ENCODE measurements around the gene CHST8.

Gene CHST8

GRCh38 chr19:33734913-33735312, 113.2 kb downstream of the CHST8 start:
- Histone ChIP-seq H3K4me3 (ENCODE audit: low read length in 2 of 2) (no peak overlapping the region), H3K9ac (ENCODE audit: low read depth in 1 of 2, low read length in 2 of 2) (no peak overlapping the region), H3K27ac (ENCODE audit: low read depth in 2 of 2, low read length in 2 of 2) (no peak overlapping the region), H3K27me3 (ENCODE audit: control insufficient read depth in 2 of 2, insufficient read depth in 2 of 2, low read length in 2 of 2) (no peaks in the 10 kb centered on the region), H3K4me1 (ENCODE audit: control insufficient read depth in 2 of 2, insufficient read depth in 2 of 2, low read length in 2 of 2) (no peaks in the 10 kb centered on the region), H3K36me3 (ENCODE audit: control insufficient read depth in 2 of 2, insufficient read depth in 2 of 2, low read length in 2 of 2) (no peaks in the 10 kb centered on the region), H3K9me3 (ENCODE audit: control insufficient read depth in 2 of 2, low read length in 2 of 2) (no peaks in the 10 kb centered on the region)

GRCh38 chr19:33736158-33736557, 114.4 kb downstream of the CHST8 start:
- no peaks in the 10 kb centered on the region for H3K27me3 ChIP-seq (ENCODE audit: control insufficient read depth in 2 of 2, insufficient read depth in 2 of 2, low read length in 2 of 2)
- H3K36me3 ChIP-seq (ENCODE audit: control insufficient read depth in 2 of 2, insufficient read depth in 2 of 2, low read length in 2 of 2), result no peaks in the 10 kb centered on the region
- no peak overlapping the region for H3K9ac ChIP-seq (ENCODE audit: low read depth in 1 of 2, low read length in 2 of 2)

GRCh38 chr19:33736787-33737186, 115.0 kb downstream of the CHST8 start:
- H3K9me3 ChIP-seq (ENCODE audit: control insufficient read depth in 2 of 2, low read length in 2 of 2), result no peaks in the 10 kb centered on the region
- H3K36me3 ChIP-seq (ENCODE audit: control insufficient read depth in 2 of 2, insufficient read depth in 2 of 2, low read length in 2 of 2), result no peaks in the 10 kb centered on the region
- no peaks in the 10 kb centered on the region for H3K27me3 ChIP-seq (ENCODE audit: control insufficient read depth in 2 of 2, insufficient read depth in 2 of 2, low read length in 2 of 2)
- no peak overlapping the region for H3K9ac ChIP-seq (ENCODE audit: low read depth in 1 of 2, low read length in 2 of 2)
- no peak overlapping the region for H3K4me3 ChIP-seq (ENCODE audit: low read length in 2 of 2)
- no peaks in the 10 kb centered on the region for H3K4me1 ChIP-seq (ENCODE audit: control insufficient read depth in 2 of 2, insufficient read depth in 2 of 2, low read length in 2 of 2)
- H3K27ac ChIP-seq (ENCODE audit: low read depth in 2 of 2, low read length in 2 of 2), result no peak overlapping the region

More at GRCh38 chr19:33736158-33736557, 114.4 kb downstream of the CHST8 start:
- Histone ChIP-seq H3K27ac (ENCODE audit: low read depth in 2 of 2, low read length in 2 of 2) (no peak overlapping the region), H3K9me3 (ENCODE audit: control insufficient read depth in 2 of 2, low read length in 2 of 2) (no peaks in the 10 kb centered on the region), H3K4me3 (ENCODE audit: low read length in 2 of 2) (no peak overlapping the region), H3K4me1 (ENCODE audit: control insufficient read depth in 2 of 2, insufficient read depth in 2 of 2, low read length in 2 of 2) (no peaks in the 10 kb centered on the region)

GRCh38 chr19:33737681-33738371, 116.1 kb downstream of the CHST8 start:
- Histone ChIP-seq H3K27ac (ENCODE audit: low read depth in 2 of 2, low read length in 2 of 2) (no peak overlapping the region), H3K9ac (ENCODE audit: low read depth in 1 of 2, low read length in 2 of 2) (no peak overlapping the region), H3K27me3 (ENCODE audit: control insufficient read depth in 2 of 2, insufficient read depth in 2 of 2, low read length in 2 of 2) (no peaks in the 10 kb centered on the region), H3K9me3 (ENCODE audit: control insufficient read depth in 2 of 2, low read length in 2 of 2) (no peaks in the 10 kb centered on the region), H3K4me1 (ENCODE audit: control insufficient read depth in 2 of 2, insufficient read depth in 2 of 2, low read length in 2 of 2) (no peaks in the 10 kb centered on the region), H3K4me3 (ENCODE audit: low read length in 2 of 2) (no peak overlapping the region), H3K36me3 (ENCODE audit: control insufficient read depth in 2 of 2, insufficient read depth in 2 of 2, low read length in 2 of 2) (no peaks in the 10 kb centered on the region)

- H3K27ac ChIP-seq (ENCODE audit: low read depth in 2 of 2, low read length in 2 of 2), result no peak overlapping the region
- H3K27me3 ChIP-seq (ENCODE audit: control insufficient read depth in 2 of 2, insufficient read depth in 2 of 2, low read length in 2 of 2), result no peaks in the 10 kb centered on the region
- no peaks in the 10 kb centered on the region for H3K9me3 ChIP-seq (ENCODE audit: control insufficient read depth in 2 of 2, low read length in 2 of 2)
- no peak overlapping the region for H3K4me3 ChIP-seq (ENCODE audit: low read length in 2 of 2)
- H3K4me1 ChIP-seq (ENCODE audit: control insufficient read depth in 2 of 2, insufficient read depth in 2 of 2, low read length in 2 of 2), result no peaks in the 10 kb centered on the region
- no peaks in the 10 kb centered on the region for H3K36me3 ChIP-seq (ENCODE audit: control insufficient read depth in 2 of 2, insufficient read depth in 2 of 2, low read length in 2 of 2)
- no peak overlapping the region for H3K9ac ChIP-seq (ENCODE audit: low read depth in 1 of 2, low read length in 2 of 2)
Observed at GRCh38 chr19:33740811-33741396, 119.2 kb downstream of the CHST8 start.

- H3K4me3 ChIP-seq (ENCODE audit: low read length in 2 of 2), result no peak overlapping the region
- no peak overlapping the region for H3K9ac ChIP-seq (ENCODE audit: low read depth in 1 of 2, low read length in 2 of 2)
- H3K27me3 ChIP-seq (ENCODE audit: control insufficient read depth in 2 of 2, insufficient read depth in 2 of 2, low read length in 2 of 2), result no peaks in the 10 kb centered on the region
- H3K36me3 ChIP-seq (ENCODE audit: control insufficient read depth in 2 of 2, insufficient read depth in 2 of 2, low read length in 2 of 2), result no peaks in the 10 kb centered on the region
- H3K4me1 ChIP-seq (ENCODE audit: control insufficient read depth in 2 of 2, insufficient read depth in 2 of 2, low read length in 2 of 2), result no peaks in the 10 kb centered on the region
- no peak overlapping the region for H3K27ac ChIP-seq (ENCODE audit: low read depth in 2 of 2, low read length in 2 of 2)
- H3K9me3 ChIP-seq (ENCODE audit: control insufficient read depth in 2 of 2, low read length in 2 of 2), result no peaks in the 10 kb centered on the region
Observed at GRCh38 chr19:33745297-33745696, 123.5 kb downstream of the CHST8 start.

GRCh38 chr19:33746159-33746558, 124.4 kb downstream of the CHST8 start:
- Histone ChIP-seq H3K27ac (ENCODE audit: low read depth in 2 of 2, low read length in 2 of 2) (no peak overlapping the region), H3K9me3 (ENCODE audit: control insufficient read depth in 2 of 2, low read length in 2 of 2) (no peaks in the 10 kb centered on the region), H3K4me3 (ENCODE audit: low read length in 2 of 2) (no peak overlapping the region), H3K4me1 (ENCODE audit: control insufficient read depth in 2 of 2, insufficient read depth in 2 of 2, low read length in 2 of 2) (no peaks in the 10 kb centered on the region), H3K27me3 (ENCODE audit: control insufficient read depth in 2 of 2, insufficient read depth in 2 of 2, low read length in 2 of 2) (no peaks in the 10 kb centered on the region), H3K36me3 (ENCODE audit: control insufficient read depth in 2 of 2, insufficient read depth in 2 of 2, low read length in 2 of 2) (no peaks in the 10 kb centered on the region), H3K9ac (ENCODE audit: low read depth in 1 of 2, low read length in 2 of 2) (no peak overlapping the region)

- no peaks in the 10 kb centered on the region for H3K36me3 ChIP-seq (ENCODE audit: control insufficient read depth in 2 of 2, insufficient read depth in 2 of 2, low read length in 2 of 2)
- no peak overlapping the region for H3K4me3 ChIP-seq (ENCODE audit: low read length in 2 of 2)
- no peak overlapping the region for H3K27ac ChIP-seq (ENCODE audit: low read depth in 2 of 2, low read length in 2 of 2)
- H3K4me1 ChIP-seq (ENCODE audit: control insufficient read depth in 2 of 2, insufficient read depth in 2 of 2, low read length in 2 of 2), result no peaks in the 10 kb centered on the region
- H3K27me3 ChIP-seq (ENCODE audit: control insufficient read depth in 2 of 2, insufficient read depth in 2 of 2, low read length in 2 of 2), result no peaks in the 10 kb centered on the region
- H3K9me3 ChIP-seq (ENCODE audit: control insufficient read depth in 2 of 2, low read length in 2 of 2), result no peaks in the 10 kb centered on the region
- H3K9ac ChIP-seq (ENCODE audit: low read depth in 1 of 2, low read length in 2 of 2), result no peak overlapping the region
Observed at GRCh38 chr19:33747273-33747672, 125.5 kb downstream of the CHST8 start.

- no peaks in the 10 kb centered on the region for H3K36me3 ChIP-seq (ENCODE audit: control insufficient read depth in 2 of 2, insufficient read depth in 2 of 2, low read length in 2 of 2)
- H3K27ac ChIP-seq (ENCODE audit: low read depth in 2 of 2, low read length in 2 of 2), result no peak overlapping the region
- no peaks in the 10 kb centered on the region for H3K27me3 ChIP-seq (ENCODE audit: control insufficient read depth in 2 of 2, insufficient read depth in 2 of 2, low read length in 2 of 2)
- no peak overlapping the region for H3K9ac ChIP-seq (ENCODE audit: low read depth in 1 of 2, low read length in 2 of 2)
- no peak overlapping the region for H3K4me3 ChIP-seq (ENCODE audit: low read length in 2 of 2)
- H3K9me3 ChIP-seq (ENCODE audit: control insufficient read depth in 2 of 2, low read length in 2 of 2), result no peaks in the 10 kb centered on the region
- H3K4me1 ChIP-seq (ENCODE audit: control insufficient read depth in 2 of 2, insufficient read depth in 2 of 2, low read length in 2 of 2), result no peaks in the 10 kb centered on the region
Observed at GRCh38 chr19:33748231-33748630, 126.5 kb downstream of the CHST8 start.

GRCh38 chr19:33749016-33749415, 127.3 kb downstream of the CHST8 start:
- Histone ChIP-seq H3K4me3 (ENCODE audit: low read length in 2 of 2) (no peak overlapping the region), H3K27ac (ENCODE audit: low read depth in 2 of 2, low read length in 2 of 2) (no peak overlapping the region), H3K9me3 (ENCODE audit: control insufficient read depth in 2 of 2, low read length in 2 of 2) (no peaks in the 10 kb centered on the region), H3K27me3 (ENCODE audit: control insufficient read depth in 2 of 2, insufficient read depth in 2 of 2, low read length in 2 of 2) (no peaks in the 10 kb centered on the region), H3K4me1 (ENCODE audit: control insufficient read depth in 2 of 2, insufficient read depth in 2 of 2, low read length in 2 of 2) (no peaks in the 10 kb centered on the region), H3K9ac (ENCODE audit: low read depth in 1 of 2, low read length in 2 of 2) (no peak overlapping the region), H3K36me3 (ENCODE audit: control insufficient read depth in 2 of 2, insufficient read depth in 2 of 2, low read length in 2 of 2) (no peaks in the 10 kb centered on the region)
